ENCODE results near the gene TGFB3.

TGFB3 gene

DNA sequence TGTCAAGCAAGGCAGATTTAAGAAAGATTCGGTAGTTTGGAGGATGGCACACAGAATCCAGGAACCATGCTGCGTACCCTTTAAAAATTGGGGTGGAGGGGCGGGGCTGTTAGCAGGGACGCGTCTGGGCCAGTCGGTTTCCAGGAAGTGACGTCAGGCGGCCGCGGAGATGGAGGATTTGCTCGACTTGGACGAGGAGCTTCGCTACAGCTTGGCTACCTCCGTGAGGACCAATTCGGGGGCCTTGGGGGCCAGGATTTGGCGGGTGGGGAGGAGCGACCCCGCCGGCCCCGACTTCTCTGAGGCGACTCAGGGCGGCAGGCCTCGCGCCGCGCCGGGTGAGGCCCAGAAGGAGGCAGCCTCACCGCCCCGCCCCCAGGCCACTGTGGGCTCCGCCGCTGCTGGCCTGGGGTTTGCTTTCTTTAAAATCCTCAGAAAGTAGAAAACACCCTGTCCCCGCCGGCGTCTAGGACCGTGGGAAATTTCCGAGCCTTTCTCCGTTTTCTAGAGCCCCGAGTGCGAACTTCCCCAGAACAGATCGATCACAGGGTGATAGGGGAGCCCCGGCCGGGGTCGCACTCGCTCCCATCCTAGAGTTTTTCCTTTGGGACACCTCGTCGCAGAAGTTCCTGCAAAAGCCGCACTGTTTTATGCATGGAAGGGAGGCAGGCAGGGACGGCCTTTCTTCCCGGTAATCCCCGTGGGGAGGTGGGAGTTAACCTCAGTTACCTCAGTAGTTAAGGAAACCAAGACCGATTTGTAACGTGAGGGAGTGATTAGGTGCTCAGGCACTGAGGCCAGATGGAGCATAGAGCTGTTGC, 4.0 kb upstream of the TGFB3 start, which contains the start of gene IFT43:
Gene IFT43, plus strand, starts transcription at position 146 of the 821 bp plus-strand sequence. Its CDS starts 24 bp downstream, at position 170.
- ATAC-seq: peak; percentile 72 to 78

DNA sequence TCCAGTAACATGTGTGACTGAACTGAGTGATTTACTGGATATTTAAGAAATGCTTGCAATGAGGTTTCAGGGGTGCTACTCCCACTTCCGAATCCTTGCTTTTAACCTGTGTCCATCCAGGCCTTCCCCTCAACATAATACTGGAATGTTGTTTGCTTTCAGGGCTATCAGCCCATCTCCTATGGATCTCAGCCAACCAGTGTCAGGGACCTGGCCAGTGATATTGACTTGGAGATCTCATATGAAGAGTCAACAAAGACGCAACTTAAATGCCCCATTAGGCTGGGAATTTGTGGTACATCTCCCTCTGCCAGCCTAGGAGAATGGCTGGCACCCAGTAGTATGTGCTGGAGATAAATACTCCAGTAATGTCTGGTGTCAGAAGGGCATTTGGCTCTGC, 2.9 kb upstream of the TGFB3 start:
- no peak for ATAC-seq

GRCh38 chr14:75983019-75983358, 1.2 kb upstream of the TGFB3 start:
- no peak for ATAC-seq

- ATAC-seq: peak; percentile 71
These were observed 647 bp upstream of the TGFB3 start for GRCh38 chr14:75982266-75983018.

- no peak for ATAC-seq
These were observed 939 bp downstream of the TGFB3 start for GRCh38 chr14:75980856-75981255.

- no peak for ATAC-seq
These were observed 1.9 kb downstream of the TGFB3 start for GRCh38 chr14:75979648-75980565.

DNA sequence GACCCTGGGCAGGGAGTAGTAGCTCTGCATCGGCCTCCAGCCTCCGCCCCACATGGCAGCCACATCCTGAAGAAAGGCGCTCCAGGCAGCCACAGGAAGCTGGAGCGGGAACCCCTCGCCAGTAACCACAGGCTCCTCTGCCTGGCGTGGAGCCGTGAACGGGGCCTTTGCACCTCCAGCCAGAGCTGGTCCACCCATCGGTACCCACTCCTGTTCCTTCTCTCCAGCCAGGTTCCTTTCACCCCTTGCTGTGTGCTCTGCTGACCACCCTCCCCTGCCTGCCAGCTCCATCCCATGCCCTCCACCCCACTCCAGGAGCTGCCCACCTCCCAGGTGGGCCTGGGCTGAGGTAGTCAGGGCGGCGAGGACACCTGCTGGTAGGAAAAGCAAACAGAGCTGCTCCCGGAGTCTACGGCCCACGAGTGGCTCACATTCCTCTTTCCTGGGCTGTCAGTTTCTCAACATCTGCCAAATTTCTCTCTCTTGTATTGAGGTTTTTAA, 2.7 kb downstream of the TGFB3 start:
- ATAC-seq: no peak

GRCh38 chr14:75978249-75978731, 3.5 kb downstream of the TGFB3 start:
- ATAC-seq: no peak

DNA sequence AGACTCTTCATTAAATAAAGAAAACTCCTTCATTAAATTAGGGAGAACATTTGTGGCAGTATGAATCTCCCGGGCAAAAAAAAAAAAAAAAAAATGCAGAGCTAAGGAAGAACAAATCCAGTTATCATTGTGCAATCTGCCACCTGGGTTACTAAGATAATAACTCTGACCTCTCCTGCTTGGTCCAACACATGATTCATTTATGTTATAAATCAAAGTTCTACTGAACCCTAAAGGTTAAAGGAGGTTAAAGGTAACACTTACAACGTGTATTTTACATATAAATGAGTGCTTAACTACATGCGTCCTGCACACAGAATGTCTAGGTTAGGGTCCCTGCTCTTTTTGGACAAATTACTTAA, 4.2 kb downstream of the TGFB3 start:
- ATAC-seq: no peak

GRCh38 chr14:75976826-75977581, 4.8 kb downstream of the TGFB3 start:
- no peak for ATAC-seq

DNA sequence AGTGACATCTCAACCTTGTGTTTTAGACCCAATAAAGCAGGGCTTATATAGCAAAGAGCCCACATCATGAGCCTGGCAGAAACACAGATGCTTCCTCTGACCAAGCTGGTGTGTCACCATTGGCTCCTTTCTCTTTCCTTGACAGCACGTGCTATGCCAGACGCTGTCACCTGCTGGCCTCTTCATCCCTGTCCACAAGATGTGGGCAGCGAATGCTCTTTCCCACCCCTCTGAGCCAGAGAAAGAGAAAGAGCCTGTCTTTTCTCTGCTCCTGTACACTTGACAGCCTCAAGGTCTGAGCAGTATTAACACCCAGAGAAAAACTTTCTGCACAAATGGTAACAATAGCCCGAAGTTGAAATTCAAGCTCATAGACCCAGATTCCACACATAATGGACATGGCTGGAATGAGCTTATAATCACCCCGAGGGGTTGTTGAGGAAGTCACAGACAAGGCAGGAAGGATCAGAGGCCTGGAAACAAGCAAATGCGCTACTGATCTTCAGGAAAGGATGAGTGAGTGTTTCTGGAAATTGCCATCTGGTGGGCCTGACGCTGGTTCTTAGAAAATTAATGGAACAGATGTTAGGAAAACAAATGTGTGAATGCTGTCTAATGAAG, 8.9 kb downstream of the TGFB3 start:
- no peak for ATAC-seq

DNA sequence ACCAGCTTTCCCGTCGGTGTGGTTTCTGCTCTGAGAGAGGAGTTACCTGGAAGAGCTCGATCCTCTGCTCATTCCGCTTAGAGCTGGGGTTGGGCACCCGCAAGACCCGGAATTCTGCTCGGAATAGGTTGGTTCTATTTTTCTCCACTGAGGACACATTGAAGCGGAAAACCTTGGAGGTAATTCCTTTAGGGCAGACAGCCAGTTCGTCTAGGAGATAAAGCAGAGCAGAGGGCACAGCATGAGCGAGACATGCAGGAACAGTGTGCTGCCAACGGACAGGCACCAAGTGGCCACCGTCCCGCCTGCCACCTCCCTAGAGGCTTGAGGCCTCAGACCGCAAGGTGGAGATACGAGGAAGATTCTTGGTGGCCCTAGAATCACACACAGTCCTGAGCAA, 10.3 kb downstream of the TGFB3 start:
- no peak for ATAC-seq

- no peak for ATAC-seq
These were observed 10.8 kb downstream of the TGFB3 start for GRCh38 chr14:75970989-75971388.

DNA sequence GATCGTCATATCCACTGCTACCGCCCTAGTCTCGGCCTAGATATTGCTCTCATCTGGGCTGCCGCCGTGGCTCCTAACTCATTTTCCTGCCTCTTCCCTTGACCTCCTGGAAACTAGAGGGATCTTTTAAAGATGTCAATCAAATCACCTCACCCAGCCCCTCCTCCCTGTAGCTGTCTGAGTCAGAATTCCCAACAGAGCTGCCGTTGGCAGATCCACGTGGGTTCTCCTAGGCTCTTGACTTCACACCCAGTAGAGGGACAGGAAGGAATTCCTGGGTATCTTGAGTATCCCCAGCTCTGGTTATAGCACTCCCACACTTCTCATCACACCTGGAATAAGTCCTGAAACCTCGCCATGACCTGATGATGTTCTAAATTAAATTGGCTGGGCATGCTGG, 11.9 kb downstream of the TGFB3 start:
- ATAC-seq: no peak

DNA sequence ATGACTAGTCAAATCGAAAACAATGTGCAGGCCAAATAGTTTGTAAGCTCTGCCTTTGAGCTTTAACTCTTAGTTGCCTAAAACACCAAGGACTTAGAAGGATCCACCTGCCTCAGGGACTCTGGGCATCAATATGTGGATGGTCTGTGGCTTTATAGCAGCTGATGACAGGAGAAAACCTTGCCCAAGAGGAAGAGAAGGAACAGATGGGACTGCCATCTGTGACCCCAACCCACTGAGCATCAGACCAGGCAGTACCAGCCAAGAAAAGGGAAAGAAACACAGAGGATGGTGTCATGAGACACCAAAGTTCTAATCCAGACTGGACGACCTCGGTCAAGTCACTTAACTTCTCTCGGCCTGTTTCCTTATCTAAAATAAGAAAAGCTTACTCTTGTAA, 12.7 kb downstream of the TGFB3 start:
- ATAC-seq: no peak

DNA sequence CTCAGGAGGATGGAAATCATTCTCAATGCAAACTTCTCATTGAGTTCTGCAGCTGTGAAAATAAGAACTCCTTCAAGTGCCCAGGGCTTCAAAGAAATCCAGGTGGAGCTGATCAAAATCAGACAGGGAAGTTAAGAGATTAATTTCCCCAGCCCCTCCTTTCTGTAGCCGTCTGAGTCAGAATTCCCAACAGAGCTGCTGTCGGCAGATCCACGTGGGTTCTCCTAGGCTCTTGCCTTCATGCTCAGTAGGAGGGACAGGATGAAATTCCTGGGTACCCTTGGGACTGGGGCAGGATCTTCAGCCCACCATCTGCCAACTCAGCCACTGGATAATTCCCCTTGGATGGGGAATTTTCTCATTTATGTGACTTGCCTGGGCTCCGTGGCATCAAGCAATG, 13.3 kb downstream of the TGFB3 start:
- ATAC-seq: no peak

GRCh38 chr14:75967866-75968265, 13.9 kb downstream of the TGFB3 start:
- ATAC-seq: no peak

DNA sequence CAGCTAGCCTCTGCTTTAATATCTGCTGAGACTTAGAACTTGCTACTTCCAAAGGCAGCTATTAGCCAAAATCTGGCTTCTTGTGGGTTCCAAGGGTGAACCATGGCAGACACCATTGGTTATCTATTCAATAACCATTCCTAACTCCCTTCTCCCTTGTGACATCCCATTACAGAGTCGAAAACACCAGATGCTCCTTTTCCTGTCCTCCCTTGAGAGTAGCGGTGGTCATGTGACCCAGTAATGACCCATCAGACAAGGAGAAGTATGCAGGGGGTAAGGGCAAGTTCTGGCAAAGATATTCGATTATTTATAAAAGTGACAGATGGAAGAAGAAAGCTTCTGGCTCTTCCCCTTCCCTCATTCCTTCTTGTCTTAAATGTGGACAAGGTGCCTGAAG, 20.1 kb downstream of the TGFB3 start:
- ATAC-seq: no peak

GRCh38 chr14:75960231-75960630, 21.6 kb downstream of the TGFB3 start:
- no peak for ATAC-seq

DNA sequence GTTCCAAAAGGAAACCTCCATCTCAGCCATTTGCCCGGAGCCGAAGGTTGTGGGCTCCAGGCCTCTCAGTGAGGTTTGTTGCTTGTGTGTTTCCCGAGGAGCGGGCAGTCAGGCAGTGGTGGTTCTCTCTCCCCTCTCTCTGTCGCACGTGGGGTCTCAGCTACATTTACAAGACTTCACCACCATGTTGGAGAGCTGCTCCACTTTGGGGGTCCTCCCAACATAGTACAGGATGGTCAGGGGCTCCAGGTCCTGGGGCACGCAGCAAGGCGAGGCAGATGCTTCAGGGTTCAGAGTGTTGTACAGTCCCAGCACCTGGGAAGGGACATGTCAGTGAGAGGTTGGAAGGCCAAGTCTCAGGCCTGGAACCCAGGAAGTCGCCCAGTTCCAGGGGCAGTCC, 22.8 kb downstream of the TGFB3 start:
- no peak for ATAC-seq

DNA sequence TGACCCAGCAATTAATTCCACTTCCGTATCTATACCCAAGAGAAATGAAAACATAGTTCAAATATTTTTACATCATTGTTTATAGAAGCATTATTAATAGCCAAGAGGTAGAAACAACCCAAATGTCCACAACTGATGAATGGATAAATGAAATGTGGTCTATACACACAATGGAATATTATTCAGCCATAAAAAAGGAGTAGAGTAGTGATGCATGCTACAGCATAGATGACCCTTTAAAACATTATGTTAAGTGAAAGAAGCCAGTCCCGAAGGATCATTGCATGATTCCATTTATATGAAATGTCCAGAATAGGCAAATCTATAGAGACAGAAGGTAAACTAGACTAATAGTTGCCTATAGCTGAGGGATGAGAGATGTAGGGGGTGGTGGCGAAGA, 29.3 kb downstream of the TGFB3 start:
- no peak for ATAC-seq

- ATAC-seq: no peak
These were observed 35.0 kb downstream of the TGFB3 start for GRCh38 chr14:75946785-75947184.

All from activated CD4-positive, CD25-positive, alpha-beta regulatory T cell treated with anti-CD3 and anti-CD28 coated beads, Interleukin-2, amount 50 U/mL, for 24 hours (primary cell).